Stimulated activated CD8-positive, alpha-beta memory T cell treated with anti-CD3 and anti-CD28 coated beads, Interleukin-15, amount 100 ng/mL, for 48 hours (primary cell): ENCODE data around the gene POLR2M.

ENCODE experiments used
- DNase-seq, 2 donors: peaks; one replicate each; pipeline ENCODE4 v3.0.0-alpha.2; 2020; ENCODE audit warnings: low read depth in 2 of 2

Gene POLR2M

DNA sequence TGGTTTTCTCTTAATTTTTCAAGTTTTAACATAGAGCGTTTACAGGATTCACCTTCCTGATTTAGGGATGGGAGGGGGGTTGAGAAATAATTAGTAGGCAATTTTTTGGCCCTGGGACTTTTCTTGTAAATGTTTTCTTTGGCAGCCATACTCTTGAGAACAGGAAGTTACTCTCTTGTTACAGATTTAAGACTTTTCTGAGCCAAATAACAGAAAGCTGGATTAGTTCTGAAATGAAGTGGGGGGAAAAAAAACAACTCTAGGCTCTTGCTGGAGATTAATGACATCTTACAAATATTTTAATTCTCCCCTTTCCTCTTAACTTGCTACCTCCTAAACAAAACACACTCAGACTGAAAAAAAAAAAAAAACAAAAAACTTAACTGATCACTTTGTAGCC, 13.8 kb upstream of the POLR2M start:
- DNase-seq, result no peak

DNA sequence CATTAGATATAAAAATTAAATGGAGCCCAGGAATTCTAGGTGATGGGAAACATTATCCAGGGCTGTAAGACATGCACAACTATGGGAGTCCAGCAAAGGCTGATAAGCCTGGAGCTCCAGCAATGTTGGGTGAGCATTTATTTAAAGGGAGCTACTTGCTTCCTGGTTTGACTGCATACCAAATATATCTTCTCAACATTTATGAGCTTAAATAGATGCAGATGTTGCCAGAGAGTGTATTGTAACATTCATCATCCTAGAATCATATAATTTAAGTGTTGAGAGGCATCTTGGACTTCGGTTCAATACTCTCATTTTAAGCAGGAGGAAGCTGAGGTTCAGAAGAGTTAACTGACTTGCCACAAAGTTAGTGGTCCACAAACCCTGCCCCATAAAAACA, 12.2 kb upstream of the POLR2M start:
- no peak for DNase-seq

DNA sequence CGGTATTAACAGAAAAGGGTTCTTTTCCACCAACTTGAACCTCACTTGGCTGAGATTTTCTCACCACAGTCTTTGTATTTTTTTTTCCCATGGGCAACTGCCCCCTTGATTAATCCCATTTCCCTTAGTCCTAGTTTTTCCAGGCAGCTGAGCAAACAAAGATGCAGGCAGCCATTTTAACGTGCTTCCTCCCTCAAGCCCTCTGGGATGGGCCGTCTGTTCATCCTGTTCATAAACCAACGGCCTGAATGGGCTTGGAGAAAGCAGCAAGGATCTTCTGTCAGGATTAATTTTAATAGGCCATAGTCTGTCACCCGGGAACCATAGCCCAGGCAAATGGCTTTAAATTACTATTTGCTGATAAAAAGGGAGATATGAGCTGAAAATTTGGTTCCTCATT, 10.4 kb upstream of the POLR2M start:
- no peak for DNase-seq

DNA sequence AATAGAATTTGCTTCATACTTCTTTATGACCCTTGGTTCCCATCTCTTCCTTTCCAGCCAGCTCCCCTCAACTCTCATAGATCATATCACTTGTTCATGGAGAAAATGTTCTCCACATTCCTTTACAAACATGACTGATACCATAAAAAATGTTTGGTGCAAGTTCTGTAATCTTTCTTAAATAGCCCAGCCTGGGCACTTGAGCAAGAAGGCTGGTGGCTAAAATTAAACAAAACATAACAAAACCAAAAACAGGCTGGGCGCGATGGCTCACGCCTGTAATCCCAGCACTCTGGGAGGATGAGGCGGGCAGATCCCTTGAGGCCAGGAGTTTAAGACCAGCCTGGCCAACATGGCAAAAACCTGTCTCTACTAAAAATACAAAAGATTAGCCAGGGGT, 8.9 kb upstream of the POLR2M start:
- no peak for DNase-seq

DNA sequence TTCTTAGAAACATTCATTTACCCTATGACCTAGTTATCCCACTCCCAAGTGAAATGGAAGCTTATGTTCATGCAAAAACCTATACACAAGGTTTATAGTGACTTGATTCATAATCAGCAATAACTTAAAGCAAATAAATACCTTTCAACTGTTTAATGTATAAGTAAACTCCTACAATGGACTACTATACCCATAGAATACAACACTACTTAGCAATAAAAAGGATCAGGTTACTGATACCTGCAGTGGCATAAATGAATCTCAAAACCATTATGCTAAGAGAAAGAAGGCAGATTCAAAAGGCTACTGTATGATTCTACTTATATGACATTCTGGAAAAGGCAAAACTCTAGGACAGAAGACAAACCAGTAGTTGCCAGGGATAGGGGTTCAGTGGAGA, 8.3 kb upstream of the POLR2M start:
- no peak for DNase-seq

DNA sequence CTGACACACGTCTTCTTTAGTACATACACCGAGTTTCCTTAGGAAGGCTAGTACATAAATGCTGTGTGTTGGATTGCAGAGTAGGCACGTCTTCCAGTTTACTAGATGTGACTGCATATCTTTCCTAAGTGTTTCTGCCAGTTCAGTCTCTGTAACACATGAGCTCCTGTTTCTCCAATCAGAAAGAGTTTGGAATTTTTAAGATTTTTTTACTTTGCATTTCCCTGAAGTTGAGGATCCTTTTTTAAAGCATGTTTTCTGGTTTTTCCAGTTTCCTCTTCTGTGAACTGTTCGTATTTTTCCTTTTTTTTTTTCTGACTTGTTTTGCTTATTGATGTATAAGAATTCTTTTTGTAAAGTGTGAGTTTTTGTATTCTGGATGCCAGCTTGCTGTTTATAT, 7.5 kb upstream of the POLR2M start:
- DNase-seq, result no peak

DNA sequence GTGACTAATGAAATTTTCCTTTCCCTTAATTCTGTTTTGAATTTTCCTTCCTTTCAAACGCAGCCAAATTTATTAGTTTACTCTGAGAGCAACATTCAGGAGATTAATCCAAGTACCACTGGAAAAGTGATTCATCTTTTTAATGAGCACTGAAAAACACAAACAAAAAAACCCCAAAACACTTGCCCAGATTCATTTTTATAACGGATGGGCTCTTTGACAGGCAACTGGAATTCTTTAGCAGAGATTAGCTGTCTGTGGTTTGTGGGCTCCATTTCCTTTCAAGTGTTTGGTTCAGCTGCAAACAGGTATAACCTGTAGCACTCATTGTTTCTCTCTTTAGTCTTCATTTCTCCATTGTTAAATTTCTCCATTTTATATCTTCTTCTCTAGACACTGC, 3.1 kb upstream of the POLR2M start:
- DNase-seq, result no peak

DNA sequence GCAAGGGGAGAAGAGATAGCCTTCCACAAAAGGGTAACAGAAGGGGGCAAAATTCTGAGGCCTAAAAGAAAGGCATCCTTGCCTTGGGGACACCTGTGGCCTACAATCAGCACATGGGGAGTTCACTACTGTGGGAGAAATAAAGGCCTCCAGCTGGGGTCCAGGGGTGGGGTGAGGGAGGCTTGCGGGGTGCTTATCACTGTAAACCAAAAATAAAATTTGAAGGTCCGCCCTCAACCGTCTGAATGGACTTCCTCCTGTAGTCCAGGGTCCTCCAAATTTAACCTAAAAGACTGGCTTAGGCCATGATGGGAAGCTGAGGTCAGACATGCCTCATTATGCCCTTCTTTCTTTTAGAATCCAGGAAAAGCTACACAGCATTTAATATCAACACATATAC, 2.1 kb upstream of the POLR2M start:
- no peak for DNase-seq

DNA sequence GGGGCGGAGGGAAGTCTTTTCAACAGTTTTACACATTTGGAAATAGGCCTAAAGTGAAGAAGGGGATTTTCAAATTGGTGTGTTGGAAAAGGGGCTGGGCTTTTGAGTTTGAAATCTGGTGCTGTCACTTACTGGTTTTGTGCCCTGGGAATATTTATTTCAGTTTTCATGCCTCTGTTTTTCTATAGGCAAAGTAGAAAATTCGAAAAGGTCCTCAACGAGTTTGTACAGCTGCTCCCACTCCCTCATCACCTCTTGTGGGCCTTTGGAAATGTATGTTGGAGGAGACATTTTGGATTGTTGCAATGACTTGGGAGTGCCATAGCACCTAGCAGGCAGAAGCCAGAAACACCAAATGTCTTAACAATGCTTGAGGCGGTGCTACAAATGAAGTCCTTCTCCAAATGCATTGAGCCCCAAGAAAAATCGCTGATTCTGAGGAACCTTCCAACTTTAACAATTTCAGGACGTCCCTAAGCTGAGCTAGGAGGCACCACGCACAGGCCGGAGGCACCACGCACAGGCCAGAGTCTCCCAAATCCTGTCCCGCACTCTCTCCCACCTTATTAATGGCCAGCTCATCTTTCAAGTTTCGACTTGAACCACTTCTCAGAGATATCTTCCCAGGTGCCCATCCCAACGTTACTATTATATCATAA, 639 bp upstream of the POLR2M start:
- DNase-seq, result no peak

DNA sequence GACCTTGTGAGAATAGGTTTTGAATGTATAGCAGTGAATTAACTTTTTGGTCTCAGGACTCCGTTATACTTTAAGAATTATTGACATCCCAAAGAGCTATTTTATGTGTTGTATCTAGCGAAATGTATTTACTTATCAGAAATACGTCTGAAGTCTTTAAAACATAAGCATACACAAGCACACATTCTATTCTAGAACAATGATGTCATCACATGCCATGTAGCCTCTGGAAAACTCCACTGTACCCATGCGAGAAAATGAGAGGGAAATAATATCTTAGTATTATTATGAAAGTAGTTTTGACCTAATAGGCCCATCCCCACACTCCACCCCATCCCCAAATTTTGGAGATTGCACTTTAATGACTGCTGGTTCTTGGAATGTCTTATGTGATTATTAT, 1.5 kb downstream of the POLR2M start:
- DNase-seq, result no peak

DNA sequence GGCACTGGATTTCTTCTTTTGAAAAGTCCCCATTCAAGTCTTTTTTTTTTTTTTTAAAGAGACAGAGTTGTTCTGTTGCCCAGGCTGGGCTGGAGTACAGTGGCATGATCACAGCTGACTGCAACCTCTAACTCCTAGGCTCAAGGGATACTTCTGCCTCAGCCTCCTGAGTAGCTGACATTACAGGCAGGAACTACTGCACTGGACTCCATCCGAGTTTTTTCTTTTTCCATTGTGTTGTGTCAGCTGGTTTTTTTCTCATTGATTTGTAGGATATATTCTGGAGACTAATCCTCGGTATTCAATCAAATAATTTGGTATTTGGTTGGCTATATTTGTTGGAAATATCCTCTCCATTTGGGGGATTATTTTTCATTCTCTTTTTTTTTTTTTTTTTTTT, 11.8 kb downstream of the POLR2M start:
- no peak for DNase-seq

DNA sequence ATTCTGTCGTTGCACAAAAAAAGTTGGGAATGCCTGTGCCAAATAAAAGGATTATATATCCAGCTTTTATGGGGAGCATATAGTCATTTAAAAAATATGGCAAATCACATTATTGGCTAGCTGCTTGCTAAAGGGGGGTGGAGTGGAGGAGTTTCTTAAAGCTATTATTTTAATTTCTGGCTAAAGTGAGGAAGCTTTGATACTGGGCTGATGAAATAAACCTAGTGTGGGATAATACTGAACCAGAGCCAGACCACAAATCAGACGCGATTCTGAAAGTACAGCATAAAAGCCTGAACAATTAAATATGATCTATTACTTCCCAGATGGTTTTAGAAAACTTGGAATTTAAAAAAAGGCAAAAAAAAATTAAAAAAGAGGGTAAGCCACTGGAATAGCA, 14.4 kb downstream of the POLR2M start:
- no peak for DNase-seq

DNA sequence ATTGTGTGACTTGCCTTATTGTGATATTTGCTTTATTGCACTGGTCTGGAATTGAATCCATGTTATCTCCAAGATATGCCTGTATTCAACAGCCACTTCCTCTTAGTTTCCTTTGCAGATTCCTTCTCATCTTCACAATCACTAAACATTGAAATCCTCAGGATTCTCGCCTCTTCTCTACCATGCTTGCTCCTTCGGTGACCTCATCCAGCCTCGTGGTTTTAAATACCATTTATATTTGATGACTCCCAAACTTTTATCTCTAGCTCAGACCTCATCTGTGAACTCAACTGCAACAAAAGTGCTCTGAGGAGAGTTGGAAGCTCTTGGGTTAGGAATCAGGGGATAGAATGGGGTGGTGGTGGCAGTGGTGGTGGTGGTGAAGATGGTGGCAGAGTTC, 19.9 kb downstream of the POLR2M start:
- DNase-seq, result no peak

DNA sequence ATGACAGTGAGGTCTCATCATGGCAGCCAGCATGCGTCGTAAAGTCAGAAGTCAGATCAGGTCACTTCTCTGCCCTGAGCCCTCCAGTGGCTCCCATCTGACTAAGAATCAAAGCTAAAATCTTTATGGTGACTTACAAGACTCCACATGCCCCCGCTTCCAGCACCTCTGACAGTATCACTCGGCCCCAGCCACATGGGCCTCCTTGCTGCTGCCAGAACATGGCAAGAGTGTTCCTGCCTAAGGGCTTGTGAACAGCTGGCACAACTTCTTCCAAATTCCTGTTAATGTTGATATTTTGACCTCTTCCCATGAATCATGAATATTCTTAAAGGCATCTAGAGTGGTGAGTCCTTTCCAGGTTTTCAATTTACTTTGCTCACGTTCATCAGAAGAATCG, 20.5 kb downstream of the POLR2M start:
- DNase-seq, result no peak

DNA sequence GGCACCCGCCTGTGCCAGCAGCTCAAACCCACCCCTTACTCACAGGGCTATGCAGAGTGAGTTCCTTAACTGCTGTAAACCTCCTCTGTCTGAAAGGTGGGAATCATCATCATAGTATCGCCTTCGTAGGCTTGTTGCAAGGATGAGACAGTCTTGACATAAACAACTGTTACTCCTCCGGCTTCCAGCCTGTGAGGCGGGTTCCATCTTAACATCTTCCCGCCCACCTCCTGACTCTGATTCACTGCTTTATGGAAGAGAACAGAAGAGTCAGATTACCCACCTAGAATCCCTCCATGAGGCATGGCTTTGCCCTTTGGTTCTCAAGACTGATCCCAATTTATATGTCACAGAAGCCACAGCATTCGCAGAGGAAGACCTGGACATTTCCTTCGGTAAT, 21.9 kb downstream of the POLR2M start:
- no peak for DNase-seq

DNA sequence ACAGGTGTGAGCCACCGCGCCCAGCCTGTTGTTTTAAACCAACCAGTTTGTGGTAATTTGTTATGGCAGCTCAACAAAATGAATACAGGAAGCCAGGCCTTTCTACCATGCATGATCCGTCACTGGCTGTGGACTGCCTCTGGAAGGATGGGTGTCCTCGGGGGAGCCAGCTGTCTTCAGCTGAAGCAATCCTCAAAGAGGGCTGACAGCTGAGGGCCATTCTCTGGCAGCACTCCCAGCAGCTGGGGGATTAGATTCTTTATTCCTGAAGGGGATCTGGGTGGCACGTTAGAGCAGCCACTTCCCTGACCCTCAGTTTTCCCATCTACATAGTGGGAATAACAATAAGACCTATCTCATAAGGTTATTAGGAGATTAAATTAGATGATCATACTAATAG, 24.4 kb downstream of the POLR2M start:
- DNase-seq, result no peak

DNA sequence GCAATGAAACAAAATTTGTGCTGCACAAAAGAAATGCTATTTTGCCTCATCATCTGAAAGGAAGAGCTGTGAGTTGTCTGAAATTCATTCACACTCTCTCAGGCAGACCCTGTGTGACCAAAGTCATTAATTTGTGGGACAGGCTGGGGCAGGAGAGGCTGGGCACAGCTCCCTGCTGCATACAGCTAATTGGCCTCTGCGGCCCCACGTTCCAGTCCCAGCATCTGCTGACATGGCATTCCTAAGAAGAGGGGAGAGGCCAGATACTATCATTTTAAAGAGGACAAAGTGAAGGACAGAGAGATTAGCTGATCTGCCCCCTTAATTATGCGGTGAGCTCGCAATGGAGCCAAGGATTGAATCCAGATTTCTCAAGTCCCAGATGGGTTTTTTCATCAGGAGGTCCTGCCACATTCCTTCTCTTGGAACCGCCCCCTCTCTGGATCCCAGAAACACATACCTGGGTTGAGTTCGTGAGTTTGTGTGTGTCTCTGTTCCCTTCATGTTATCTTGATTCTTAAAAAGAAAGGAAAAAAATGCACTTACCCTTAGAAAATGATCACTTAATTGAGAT, 25.1 kb downstream of the POLR2M start:
- no peak for DNase-seq

DNA sequence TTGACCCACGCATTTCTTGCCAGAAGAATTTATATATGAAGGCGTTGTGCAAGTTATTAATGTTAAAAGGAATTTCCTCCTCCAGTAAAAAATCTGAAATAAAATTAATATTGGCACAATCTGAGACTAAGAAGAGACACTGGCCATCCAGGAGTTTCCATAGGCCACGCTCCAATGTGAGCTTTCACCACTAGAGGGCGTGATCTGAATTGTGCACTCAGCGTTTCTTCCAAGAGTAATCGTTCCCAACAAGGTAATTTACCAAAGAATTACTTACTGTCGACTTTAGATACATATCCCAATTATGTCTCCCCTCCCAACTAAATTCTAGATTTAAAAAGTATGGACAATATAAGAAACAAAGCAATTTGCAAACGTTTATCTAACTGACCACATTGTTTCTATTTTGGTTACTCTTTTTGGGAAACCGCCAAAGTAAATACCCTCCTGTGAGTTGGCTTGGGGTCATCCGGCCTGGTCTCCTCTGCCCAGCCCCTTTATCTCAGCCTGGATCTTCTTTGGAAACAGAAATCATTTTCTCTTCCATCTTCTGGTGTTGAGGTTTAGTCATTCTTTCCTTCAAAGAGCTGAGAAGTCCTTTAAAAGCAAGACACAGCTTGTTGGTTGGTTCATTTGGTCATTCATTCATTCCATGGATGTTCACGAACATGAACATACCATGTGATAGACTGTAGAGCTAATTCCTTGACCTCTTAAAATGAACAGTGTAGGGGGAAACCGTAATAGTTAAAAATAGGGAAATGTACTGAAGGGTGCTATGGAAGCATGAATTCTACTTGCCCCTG, 26.2 kb downstream of the POLR2M start:
- peak in 1 of 2 donors; percentile 8 for DNase-seq

DNA sequence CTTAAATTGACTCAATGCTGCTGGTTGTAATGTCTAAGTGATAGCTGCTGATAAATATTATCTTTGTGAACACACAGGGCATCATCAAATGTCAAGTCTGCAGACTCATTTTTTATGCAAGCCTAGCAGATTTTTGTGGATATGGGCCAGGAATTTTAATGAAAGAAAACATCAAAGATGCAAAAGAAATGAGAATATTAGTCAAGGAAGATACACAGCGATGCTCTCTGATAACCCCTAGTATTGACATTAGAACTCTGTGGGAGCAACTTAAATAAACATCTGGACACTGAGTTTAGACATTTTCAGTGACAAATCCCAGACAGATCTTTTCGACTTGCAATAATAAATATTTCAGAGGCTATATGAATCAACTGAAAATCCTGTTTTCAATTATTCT, 28.3 kb downstream of the POLR2M start:
- no peak for DNase-seq

DNA sequence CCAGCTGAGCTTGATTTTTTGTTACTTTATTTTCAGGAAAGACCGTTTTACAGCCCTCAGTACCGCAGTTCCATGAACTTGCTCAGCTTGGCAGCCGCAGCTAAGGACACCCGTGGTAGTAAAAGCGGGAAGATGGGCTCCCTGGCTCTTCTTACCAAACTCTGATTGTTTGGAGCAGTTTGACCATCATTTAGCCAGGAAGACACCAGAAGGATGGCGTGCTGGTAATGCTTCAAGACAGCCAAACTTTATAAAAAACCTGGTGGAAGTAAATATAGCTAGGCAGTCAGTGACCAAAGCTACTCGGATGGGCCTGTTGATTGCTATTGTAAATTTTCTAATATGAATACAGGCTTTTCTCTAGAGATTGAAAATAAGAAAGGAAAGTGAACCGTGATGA, 28.9 kb downstream of the POLR2M start:
- DNase-seq, result no peak

DNA sequence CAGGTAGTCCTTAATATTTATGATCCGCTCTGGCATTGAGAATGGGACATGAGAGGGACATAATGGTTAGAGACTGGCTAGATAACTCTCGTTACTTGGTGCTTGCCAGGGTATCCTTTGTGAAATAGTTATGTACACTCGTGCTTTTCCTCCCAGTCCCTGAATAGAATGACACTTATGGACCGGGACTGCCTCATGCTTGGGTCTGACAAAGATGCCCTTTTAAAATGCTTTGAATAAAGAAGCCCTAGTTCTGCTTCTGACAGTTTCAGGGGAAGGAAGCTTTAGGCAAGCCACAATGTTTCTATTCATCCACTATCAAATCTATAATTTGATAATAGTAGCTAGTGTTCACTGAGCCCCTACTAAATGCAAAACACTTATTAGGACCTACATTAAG, 29.4 kb downstream of the POLR2M start:
- no peak for DNase-seq

DNA sequence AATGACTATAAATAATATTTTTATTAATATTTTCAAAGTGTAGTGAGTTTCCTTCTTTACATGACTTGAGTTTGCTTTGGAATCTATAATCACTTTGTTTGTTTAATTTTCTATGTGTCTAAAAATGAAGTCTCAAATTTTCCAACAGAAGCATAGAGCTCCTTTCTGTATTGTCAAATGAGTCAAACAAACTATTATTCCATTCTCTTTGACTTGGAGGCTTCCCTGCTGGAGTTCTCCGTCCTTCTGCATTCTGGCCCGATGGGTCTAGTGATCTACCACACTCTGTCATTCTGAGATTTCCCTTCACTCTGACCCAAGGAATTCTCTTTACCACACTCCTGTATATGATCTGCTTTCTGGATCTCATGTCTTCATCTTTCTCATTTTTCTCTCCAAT, 30.1 kb downstream of the POLR2M start:
- DNase-seq, result no peak

DNA sequence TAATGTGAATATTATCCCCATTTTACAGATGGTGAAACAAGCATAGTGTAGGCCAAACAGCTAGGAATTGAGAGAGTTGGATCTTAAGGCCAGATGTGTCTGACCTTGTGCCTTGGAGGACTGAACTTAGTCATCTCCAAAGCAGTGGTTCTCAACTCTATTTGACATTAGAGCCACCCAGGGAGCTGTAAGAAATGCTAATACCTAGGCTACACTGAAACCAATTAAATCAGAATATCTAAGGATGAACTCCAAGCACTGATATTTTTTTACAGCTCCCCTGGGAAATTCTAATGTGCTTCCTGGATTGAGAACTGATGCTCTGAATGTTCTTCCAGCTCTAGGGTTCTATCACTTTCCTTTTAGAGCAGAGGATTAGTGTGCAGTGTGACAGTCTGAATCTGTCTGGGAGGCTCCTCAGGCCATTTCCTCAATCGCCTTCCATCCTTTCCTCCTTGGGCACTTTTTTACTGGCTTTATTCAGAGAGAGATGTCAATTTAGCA, 32.3 kb downstream of the POLR2M start:
- no peak for DNase-seq
